Measurements from ENCODE around the gene BZW1.

The BZW1 gene

DNA sequence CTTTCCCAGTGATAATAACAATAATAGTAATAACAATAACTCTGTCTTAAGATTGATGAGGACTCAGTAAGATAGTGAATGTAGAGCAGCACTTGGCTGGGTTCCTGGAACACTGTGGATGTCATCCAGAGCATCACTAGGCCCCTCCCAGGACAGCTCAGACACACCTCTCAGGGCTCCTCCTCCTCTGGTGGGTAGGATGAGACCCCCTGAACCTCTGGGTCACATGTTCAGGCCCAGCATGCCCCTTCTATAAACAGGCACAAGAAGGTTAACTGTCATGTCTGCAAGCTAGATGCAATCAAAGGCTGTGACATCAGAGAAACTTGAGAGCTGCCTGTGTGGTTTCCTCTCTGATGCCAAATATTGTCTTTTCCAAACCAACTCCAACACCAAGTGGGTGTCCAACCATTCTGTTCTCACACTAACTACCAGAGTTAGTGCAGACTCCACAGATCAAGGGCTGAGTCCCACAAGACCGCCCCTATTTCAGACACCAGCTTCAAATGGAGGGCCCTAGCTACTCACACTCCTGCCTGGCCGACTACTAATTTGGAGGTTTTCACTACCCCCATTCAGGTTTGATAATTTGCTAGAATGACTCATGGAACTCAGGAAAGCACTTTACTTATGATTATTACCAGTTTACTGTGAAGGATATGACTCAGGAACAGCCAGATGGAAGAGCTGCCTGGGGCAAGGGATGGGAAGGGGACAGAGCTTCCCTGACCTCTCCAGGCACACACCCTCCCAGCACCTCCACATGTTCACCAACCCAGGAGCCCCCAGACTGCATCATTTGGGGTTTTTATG is 46.4 kb upstream of the BZW1 start:
- no peak for TF ChIP-seq SPI1 (IDR thresholded peaks at IDR 0.05; ENCODE audit: borderline replicate concordance, low read depth)
- no peak overlapping the region for H3K27ac ChIP-seq (replicated peaks)
- H3K4me3 ChIP-seq (replicated peaks; ENCODE audit: insufficient read depth, low read length), result no peak overlapping the region
- H3K27me3 ChIP-seq (ENCODE audit: insufficient read depth, poor library complexity, severe bottlenecking), result no peaks in the 10 kb centered on the region
- DNase-seq (ENCODE audit: low read depth in 1 of 2, low spot score in 1 of 2), result no peak

- Histone ChIP-seq H3K4me3 (replicated peaks; ENCODE audit: insufficient read depth, low read length) (no peak overlapping the region), H3K27ac (replicated peaks) (no peak overlapping the region), H3K27me3 (ENCODE audit: insufficient read depth, poor library complexity, severe bottlenecking) (no peaks in the 10 kb centered on the region)
- TF ChIP-seq POLR2AphosphoS5 (IDR thresholded peaks at IDR 0.05; ENCODE audit: low read depth) (no peak), GABPA (IDR thresholded peaks at IDR 0.05; ENCODE audit: low read depth) (no peak), CTCF (IDR thresholded peaks at IDR 0.05; ENCODE audit: insufficient read depth, low read length) (no peak), SPI1 (IDR thresholded peaks at IDR 0.05; ENCODE audit: borderline replicate concordance, low read depth) (no peak)
- TF ChIP-seq, protein P1, sequence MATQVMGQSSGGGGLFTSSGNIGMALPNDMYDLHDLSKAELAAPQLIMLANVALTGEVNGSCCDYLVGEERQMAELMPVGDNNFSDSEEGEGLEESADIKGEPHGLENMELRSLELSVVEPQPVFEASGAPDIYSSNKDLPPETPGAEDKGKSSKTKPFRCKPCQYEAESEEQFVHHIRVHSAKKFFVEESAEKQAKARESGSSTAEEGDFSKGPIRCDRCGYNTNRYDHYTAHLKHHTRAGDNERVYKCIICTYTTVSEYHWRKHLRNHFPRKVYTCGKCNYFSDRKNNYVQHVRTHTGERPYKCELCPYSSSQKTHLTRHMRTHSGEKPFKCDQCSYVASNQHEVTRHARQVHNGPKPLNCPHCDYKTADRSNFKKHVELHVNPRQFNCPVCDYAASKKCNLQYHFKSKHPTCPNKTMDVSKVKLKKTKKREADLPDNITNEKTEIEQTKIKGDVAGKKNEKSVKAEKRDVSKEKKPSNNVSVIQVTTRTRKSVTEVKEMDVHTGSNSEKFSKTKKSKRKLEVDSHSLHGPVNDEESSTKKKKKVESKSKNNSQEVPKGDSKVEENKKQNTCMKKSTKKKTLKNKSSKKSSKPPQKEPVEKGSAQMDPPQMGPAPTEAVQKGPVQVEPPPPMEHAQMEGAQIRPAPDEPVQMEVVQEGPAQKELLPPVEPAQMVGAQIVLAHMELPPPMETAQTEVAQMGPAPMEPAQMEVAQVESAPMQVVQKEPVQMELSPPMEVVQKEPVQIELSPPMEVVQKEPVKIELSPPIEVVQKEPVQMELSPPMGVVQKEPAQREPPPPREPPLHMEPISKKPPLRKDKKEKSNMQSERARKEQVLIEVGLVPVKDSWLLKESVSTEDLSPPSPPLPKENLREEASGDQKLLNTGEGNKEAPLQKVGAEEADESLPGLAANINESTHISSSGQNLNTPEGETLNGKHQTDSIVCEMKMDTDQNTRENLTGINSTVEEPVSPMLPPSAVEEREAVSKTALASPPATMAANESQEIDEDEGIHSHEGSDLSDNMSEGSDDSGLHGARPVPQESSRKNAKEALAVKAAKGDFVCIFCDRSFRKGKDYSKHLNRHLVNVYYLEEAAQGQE (IDR thresholded peaks at IDR 0.05; ENCODE audit: insufficient replicate concordance, low read depth), result no peak
- no peak for DNase-seq (ENCODE audit: low read depth in 1 of 2, low spot score in 1 of 2)
Measured at GRCh38 chr2:200765995-200766660, 45.6 kb upstream of the BZW1 start.

GRCh38 chr2:200767111-200767885 is 44.4 kb upstream of the BZW1 start:
- DNase-seq (ENCODE audit: low read depth in 1 of 2, low spot score in 1 of 2), result no peak
- TF ChIP-seq CTCF (IDR thresholded peaks at IDR 0.05; ENCODE audit: insufficient read depth, low read length) (no peak), POLR2AphosphoS5 (IDR thresholded peaks at IDR 0.05; ENCODE audit: low read depth) (no peak), GABPA (IDR thresholded peaks at IDR 0.05; ENCODE audit: low read depth) (no peak), SPI1 (IDR thresholded peaks at IDR 0.05; ENCODE audit: borderline replicate concordance, low read depth) (no peak)
- TF ChIP-seq, protein P1 (IDR thresholded peaks at IDR 0.05; ENCODE audit: insufficient replicate concordance, low read depth), result no peak
- H3K27ac ChIP-seq (replicated peaks), result no peak overlapping the region
- no peaks in the 10 kb centered on the region for H3K27me3 ChIP-seq (ENCODE audit: insufficient read depth, poor library complexity, severe bottlenecking)
- H3K4me3 ChIP-seq (replicated peaks; ENCODE audit: insufficient read depth, low read length), result no peak overlapping the region

- H3K27me3 ChIP-seq (ENCODE audit: insufficient read depth, poor library complexity, severe bottlenecking), result no peaks in the 10 kb centered on the region
- peak; percentile 10 to 13 for DNase-seq (ENCODE audit: low read depth in 1 of 2, low spot score in 1 of 2)
- no peak overlapping the region for H3K4me3 ChIP-seq (replicated peaks; ENCODE audit: insufficient read depth, low read length)
- H3K27ac ChIP-seq (replicated peaks), result no peak overlapping the region
- no peak for TF ChIP-seq SPI1 (IDR thresholded peaks at IDR 0.05; ENCODE audit: borderline replicate concordance, low read depth)
- no peak for TF ChIP-seq CTCF (IDR thresholded peaks at IDR 0.05; ENCODE audit: insufficient read depth, low read length)
- TF ChIP-seq POLR2AphosphoS5 (IDR thresholded peaks at IDR 0.05; ENCODE audit: low read depth), result no peak
- TF ChIP-seq, protein P1 (IDR thresholded peaks at IDR 0.05; ENCODE audit: insufficient replicate concordance, low read depth), result no peak
- TF ChIP-seq GABPA (IDR thresholded peaks at IDR 0.05; ENCODE audit: low read depth), result no peak
Measured at GRCh38 chr2:200770847-200771246, 40.9 kb upstream of the BZW1 start.

Measured in HL-60 (cell line).